Suppressor macrophage (primary cell): ENCODE data around the gene PCDHB1.
"Not testable (repeated sequence)": the region's sequence is repeated elsewhere in the genome, so short reads cannot be mapped to it uniquely, and the experiment has no call there.

Experiments
- DNase-seq, 4 experiments: peaks; one replicate each; pipeline ENCODE4 v3.0.0-alpha.2; 2020 to 2022

The PCDHB1 gene

GRCh38 chr5:141077826-141078225 is 26.7 kb downstream of the PCDHB1 start:
- DNase-seq = no peak

GRCh38 chr5:141082228-141082627 is 31.1 kb downstream of the PCDHB1 start:
- no peak for DNase-seq

GRCh38 chr5:141084487-141084989 is 33.4 kb downstream of the PCDHB1 start:
- DNase-seq = peak in 3 of 4 experiments; percentile 6 to 36 (median 9)

GRCh38 chr5:141094481-141095262 is 43.5 kb downstream of the PCDHB1 start, which contains the start of gene PCDHB2:
TSS of gene PCDHB2 (plus strand) at chr5:141094615. CDS start at chr5:141094791, 176 bp downstream.
- DNase-seq = no peak

GRCh38 chr5:141095263-141095641 is 44.1 kb downstream of the PCDHB1 start:
- no peak for DNase-seq

- DNase-seq = not testable (repeated sequence)
Measured at GRCh38 chr5:141096181-141096580, 45.0 kb downstream of the PCDHB1 start.

- not testable (repeated sequence) for DNase-seq
Measured at GRCh38 chr5:141096586-141096985, 45.4 kb downstream of the PCDHB1 start.

GRCh38 chr5:141100243-141100805 is 49.1 kb downstream of the PCDHB1 start, which contains the start of gene PCDHB3:
TSS of gene PCDHB3 (plus strand) at chr5:141100473. CDS start at chr5:141100650, 177 bp downstream.
- DNase-seq = peak in 2 of 4 experiments; percentile 3 to 4

- DNase-seq = no peak
Measured at GRCh38 chr5:141101059-141101458, 49.9 kb downstream of the PCDHB1 start.

- not testable (repeated sequence) for DNase-seq
Measured at GRCh38 chr5:141102070-141102469, 50.9 kb downstream of the PCDHB1 start.

GRCh38 chr5:141102471-141102870 is 51.3 kb downstream of the PCDHB1 start:
- DNase-seq = not testable (repeated sequence)

GRCh38 chr5:141105350-141105749 is 54.2 kb downstream of the PCDHB1 start:
- no peak for DNase-seq
